ENCODE data around the gene DUSP5.

DUSP5 gene

DNA sequence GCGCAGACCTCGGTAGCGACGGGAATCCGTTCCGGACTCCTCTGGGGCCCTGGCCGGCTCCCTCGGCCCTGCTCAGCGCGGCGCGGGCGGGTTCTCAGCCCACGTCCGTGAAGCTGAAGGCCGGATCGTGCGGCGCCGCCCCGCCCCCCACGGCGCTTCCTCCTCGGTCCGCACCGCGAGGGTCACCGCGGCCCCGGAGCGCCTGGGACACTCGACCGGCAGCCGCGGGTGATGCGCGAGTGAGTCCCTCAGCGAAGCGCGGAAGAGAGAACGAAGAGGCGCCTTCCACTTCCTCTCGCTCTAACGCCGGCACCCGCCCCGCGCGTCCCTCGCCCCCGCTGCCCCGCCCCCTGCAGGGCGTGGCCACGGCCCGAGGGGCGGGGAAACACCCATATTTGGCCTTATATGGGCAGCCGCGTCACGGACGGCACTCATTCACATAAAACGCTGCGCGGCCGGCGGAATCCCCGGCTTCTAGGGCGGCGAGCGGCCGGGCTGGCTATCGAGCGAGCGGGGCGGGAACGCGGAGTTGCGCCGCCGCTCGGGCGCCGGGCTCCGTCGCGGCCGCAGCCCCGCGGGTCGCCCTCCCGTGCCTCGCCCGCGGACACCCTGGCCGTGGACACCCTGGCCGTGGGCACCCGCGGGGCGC is at the start of gene DUSP5:
Gene DUSP5 (plus strand): TSS at position 470 of the 649 bp plus-strand sequence. CDS start 215 bp downstream, outside the sequence.
- Histone ChIP-seq H3K27me3 (ENCODE audit: control insufficient read depth, insufficient read depth, low read length) (peaks cover 72% of the 10 kb centered on the region), H3K4me3 (ENCODE audit: low read length) (peak within 1 kb of the TSS; percentile 52), H3K4me1 (ENCODE audit: control insufficient read depth, insufficient read depth, low read length) (peaks cover 26% of the 10 kb centered on the region), H3K9ac (ENCODE audit: low read length) (peak within 1 kb of the TSS; percentile 67), H3K36me3 (ENCODE audit: control insufficient read depth, insufficient read depth, low read length) (no peaks in the 10 kb centered on the region), H3K9me3 (ENCODE audit: control insufficient read depth, low read length) (no peaks in the 10 kb centered on the region)

DNA sequence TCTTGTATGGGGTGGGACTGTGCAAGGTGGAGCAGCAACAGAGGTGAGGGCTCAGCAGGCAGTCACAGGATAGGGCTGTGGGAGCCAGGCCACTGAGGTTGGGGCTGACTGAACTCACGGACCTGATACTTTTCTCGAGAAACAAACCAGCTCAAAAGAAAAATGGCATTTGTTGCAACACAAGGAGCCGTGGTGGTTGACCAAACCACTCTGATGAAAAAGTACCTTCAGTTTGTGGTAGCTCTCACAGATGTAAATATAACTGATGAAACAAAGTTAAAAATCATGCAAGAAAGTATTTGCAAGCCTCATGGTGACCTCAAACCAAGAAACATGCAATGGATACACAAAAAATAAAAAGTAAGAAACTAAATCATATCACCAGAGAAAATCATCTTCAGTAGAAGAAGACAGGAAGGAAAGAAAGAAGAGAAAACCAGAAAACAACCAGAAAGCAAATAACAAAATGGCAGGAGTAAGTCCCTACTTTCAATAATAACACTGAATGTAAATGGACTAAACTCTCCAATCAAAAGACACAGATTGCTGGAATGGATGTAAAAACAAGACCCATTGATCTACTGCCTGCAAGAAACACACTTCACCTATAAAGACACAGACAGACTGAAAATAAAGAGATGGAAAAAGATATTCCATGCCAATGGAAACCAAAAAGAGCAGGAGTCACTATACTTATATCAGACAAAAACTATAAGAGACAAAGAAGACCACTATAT is 48.9 kb upstream of the DUSP5 start:
- Histone ChIP-seq H3K36me3 (ENCODE audit: control insufficient read depth, insufficient read depth, low read length) (no peaks in the 10 kb centered on the region), H3K4me1 (ENCODE audit: control insufficient read depth, insufficient read depth, low read length) (no peaks in the 10 kb centered on the region), H3K9me3 (ENCODE audit: control insufficient read depth, low read length) (no peaks in the 10 kb centered on the region), H3K4me3 (ENCODE audit: low read length) (no peak overlapping the region), H3K9ac (ENCODE audit: low read length) (no peak overlapping the region), H3K27me3 (ENCODE audit: control insufficient read depth, insufficient read depth, low read length) (peaks cover 11% of the 10 kb centered on the region)

DNA sequence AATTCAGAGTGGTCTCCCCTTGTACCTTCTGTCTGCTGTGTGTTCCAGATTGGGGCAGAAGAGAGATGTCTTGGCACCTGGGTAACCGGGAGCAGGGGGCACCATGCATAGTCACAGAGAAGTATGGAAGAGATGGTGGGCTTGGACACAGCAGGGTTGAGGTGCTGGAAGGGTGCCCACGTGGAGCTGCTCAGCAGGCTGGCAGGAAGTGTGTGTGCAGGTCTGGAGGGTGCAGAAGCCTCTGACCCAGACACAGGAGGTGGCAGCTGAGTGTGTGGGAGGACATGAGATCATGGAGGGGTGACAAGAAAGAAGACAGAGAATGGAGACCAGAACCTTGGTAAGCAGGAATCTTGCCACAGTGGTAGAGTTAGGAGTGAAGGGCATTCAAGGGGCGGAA is 42.3 kb upstream of the DUSP5 start:
- Histone ChIP-seq H3K36me3 (ENCODE audit: control insufficient read depth, insufficient read depth, low read length) (no peaks in the 10 kb centered on the region), H3K9ac (ENCODE audit: low read length) (no peak overlapping the region), H3K9me3 (ENCODE audit: control insufficient read depth, low read length) (no peaks in the 10 kb centered on the region), H3K4me3 (ENCODE audit: low read length) (no peak overlapping the region), H3K4me1 (ENCODE audit: control insufficient read depth, insufficient read depth, low read length) (no peaks in the 10 kb centered on the region), H3K27me3 (ENCODE audit: control insufficient read depth, insufficient read depth, low read length) (peaks cover 31% of the 10 kb centered on the region)

DNA sequence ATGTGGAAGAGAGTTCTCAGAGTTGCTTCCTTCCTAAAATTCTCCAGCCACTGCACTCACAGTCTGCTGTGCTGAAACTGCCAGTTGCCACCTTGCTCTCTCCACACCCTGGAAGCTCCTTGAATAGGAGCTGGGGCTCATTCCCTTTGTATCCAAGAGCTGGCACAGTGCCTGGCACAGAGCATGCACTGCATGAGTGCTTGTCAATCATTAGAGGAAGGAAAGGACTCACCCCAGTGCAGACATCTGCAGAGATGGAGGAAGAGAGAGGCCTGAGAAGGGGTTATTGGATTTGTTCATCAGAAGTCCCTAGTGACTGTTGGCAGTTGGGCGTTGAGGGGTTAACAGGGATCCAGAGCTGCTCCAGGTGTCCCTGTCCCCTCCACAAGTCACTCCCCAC is 41.7 kb upstream of the DUSP5 start:
- no peak overlapping the region for H3K9ac ChIP-seq (ENCODE audit: low read length)
- no peaks in the 10 kb centered on the region for H3K9me3 ChIP-seq (ENCODE audit: control insufficient read depth, low read length)
- no peaks in the 10 kb centered on the region for H3K36me3 ChIP-seq (ENCODE audit: control insufficient read depth, insufficient read depth, low read length)
- H3K4me3 ChIP-seq (ENCODE audit: low read length): no peak overlapping the region
- peaks cover 31% of the 10 kb centered on the region for H3K27me3 ChIP-seq (ENCODE audit: control insufficient read depth, insufficient read depth, low read length)
- no peaks in the 10 kb centered on the region for H3K4me1 ChIP-seq (ENCODE audit: control insufficient read depth, insufficient read depth, low read length)

- Histone ChIP-seq H3K4me1 (ENCODE audit: control insufficient read depth, insufficient read depth, low read length) (no peaks in the 10 kb centered on the region), H3K9me3 (ENCODE audit: control insufficient read depth, low read length) (no peaks in the 10 kb centered on the region), H3K9ac (ENCODE audit: low read length) (no peak overlapping the region)
These were observed 41.1 kb upstream of the DUSP5 start for GRCh38 chr10:110456523-110457091.

DNA sequence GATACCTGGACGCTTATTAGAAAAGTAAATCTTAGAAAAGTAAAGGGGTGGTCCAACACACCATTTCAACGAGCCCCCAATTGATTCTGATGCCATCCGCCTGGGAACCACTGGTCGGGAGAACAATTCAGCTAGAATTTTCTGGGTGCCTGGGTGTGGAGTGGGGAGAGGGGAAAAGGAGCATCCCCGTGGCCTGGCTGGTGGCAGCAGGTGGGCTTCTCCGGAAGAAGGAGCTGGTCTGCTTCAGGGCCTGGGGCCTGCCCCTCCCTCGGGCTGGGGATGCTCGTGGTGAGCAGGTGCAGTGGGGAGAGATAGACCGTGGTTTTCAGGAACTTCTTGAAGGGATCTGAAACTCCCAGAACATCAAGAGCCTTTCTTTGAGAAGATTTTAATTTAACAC is 39.9 kb upstream of the DUSP5 start:
- H3K27me3 ChIP-seq (ENCODE audit: control insufficient read depth, insufficient read depth, low read length): peaks cover 42% of the 10 kb centered on the region
- H3K4me1 ChIP-seq (ENCODE audit: control insufficient read depth, insufficient read depth, low read length): no peaks in the 10 kb centered on the region
- H3K9ac ChIP-seq (ENCODE audit: low read length): no peak overlapping the region
- no peak overlapping the region for H3K4me3 ChIP-seq (ENCODE audit: low read length)
- no peaks in the 10 kb centered on the region for H3K9me3 ChIP-seq (ENCODE audit: control insufficient read depth, low read length)
- no peaks in the 10 kb centered on the region for H3K36me3 ChIP-seq (ENCODE audit: control insufficient read depth, insufficient read depth, low read length)

More at GRCh38 chr10:110456523-110457091, 41.1 kb upstream of the DUSP5 start:
- H3K36me3 ChIP-seq (ENCODE audit: control insufficient read depth, insufficient read depth, low read length): no peaks in the 10 kb centered on the region
- H3K27me3 ChIP-seq (ENCODE audit: control insufficient read depth, insufficient read depth, low read length): peaks cover 31% of the 10 kb centered on the region
- H3K4me3 ChIP-seq (ENCODE audit: low read length): no peak overlapping the region

- peaks cover 45% of the 10 kb centered on the region for H3K27me3 ChIP-seq (ENCODE audit: control insufficient read depth, insufficient read depth, low read length)
- no peaks in the 10 kb centered on the region for H3K9me3 ChIP-seq (ENCODE audit: control insufficient read depth, low read length)
- H3K36me3 ChIP-seq (ENCODE audit: control insufficient read depth, insufficient read depth, low read length): no peaks in the 10 kb centered on the region
- no peaks in the 10 kb centered on the region for H3K4me1 ChIP-seq (ENCODE audit: control insufficient read depth, insufficient read depth, low read length)
- H3K9ac ChIP-seq (ENCODE audit: low read length): no peak overlapping the region
- no peak overlapping the region for H3K4me3 ChIP-seq (ENCODE audit: low read length)
These were observed 39.3 kb upstream of the DUSP5 start for GRCh38 chr10:110458266-110458920.

DNA sequence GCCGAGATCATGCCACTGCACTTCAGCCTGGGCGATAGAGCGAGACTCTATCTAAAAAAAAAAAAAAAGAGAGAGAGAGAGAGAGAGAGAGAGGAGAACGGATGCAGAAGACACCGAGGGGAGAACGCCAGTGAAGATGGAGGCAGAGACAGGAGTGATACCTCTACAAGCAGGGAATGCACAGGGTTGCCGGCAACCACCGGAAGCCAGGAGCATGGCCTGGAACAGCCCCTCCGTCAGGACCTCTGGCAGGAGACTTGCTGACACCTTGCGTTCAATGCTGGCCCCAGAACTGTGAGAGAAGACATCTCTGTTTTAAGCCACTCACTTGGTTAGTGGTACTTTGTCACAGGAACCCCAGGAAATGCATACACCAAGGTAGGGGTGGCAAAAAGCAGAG is 38.1 kb upstream of the DUSP5 start:
- no peaks in the 10 kb centered on the region for H3K36me3 ChIP-seq (ENCODE audit: control insufficient read depth, insufficient read depth, low read length)
- H3K4me3 ChIP-seq (ENCODE audit: low read length): no peak overlapping the region
- H3K27me3 ChIP-seq (ENCODE audit: control insufficient read depth, insufficient read depth, low read length): peaks cover 48% of the 10 kb centered on the region
- H3K4me1 ChIP-seq (ENCODE audit: control insufficient read depth, insufficient read depth, low read length): no peaks in the 10 kb centered on the region
- no peak overlapping the region for H3K9ac ChIP-seq (ENCODE audit: low read length)
- H3K9me3 ChIP-seq (ENCODE audit: control insufficient read depth, low read length): no peaks in the 10 kb centered on the region

DNA sequence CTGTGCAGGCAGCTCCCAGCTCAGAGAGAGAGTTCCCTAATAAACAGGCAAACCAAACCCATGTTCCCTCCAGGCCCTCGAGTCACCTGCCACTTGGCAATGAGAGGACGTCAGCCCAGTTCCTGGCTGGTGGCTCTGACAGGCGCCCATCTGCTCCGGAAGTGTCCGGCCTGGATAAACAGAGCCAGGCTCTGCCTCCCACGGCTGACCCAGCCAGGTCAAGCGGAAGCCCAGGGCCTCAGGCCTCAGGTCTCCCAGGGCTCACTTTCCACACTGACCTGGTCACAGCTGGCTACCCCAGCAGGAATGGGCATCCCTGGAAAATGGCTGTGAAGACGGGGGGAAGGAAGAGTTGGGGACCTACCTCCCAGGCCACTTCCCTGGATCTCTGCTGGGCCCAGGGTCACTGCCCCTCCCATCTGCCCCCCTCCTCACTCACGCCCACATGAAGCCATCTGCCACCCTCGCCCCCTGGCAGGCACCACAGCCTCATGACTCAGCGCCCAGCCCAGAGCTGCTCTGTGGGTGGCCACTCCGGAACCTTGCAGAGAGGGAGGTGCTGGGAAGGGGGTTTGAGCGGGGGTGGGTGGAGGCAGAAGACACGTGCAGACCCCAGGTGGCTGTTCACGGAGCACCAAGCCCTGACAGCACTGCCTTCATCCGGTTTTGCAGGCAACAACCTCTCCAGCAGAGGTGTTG is 37.4 kb upstream of the DUSP5 start:
- Histone ChIP-seq H3K9ac (ENCODE audit: low read length) (no peak overlapping the region), H3K4me3 (ENCODE audit: low read length) (no peak overlapping the region), H3K27me3 (ENCODE audit: control insufficient read depth, insufficient read depth, low read length) (peaks cover 46% of the 10 kb centered on the region), H3K9me3 (ENCODE audit: control insufficient read depth, low read length) (no peaks in the 10 kb centered on the region), H3K4me1 (ENCODE audit: control insufficient read depth, insufficient read depth, low read length) (no peaks in the 10 kb centered on the region), H3K36me3 (ENCODE audit: control insufficient read depth, insufficient read depth, low read length) (no peaks in the 10 kb centered on the region)

- Histone ChIP-seq H3K4me3 (ENCODE audit: low read length) (no peak overlapping the region), H3K36me3 (ENCODE audit: control insufficient read depth, insufficient read depth, low read length) (no peaks in the 10 kb centered on the region), H3K4me1 (ENCODE audit: control insufficient read depth, insufficient read depth, low read length) (no peaks in the 10 kb centered on the region), H3K9ac (ENCODE audit: low read length) (no peak overlapping the region), H3K27me3 (ENCODE audit: control insufficient read depth, insufficient read depth, low read length) (peaks cover 42% of the 10 kb centered on the region), H3K9me3 (ENCODE audit: control insufficient read depth, low read length) (no peaks in the 10 kb centered on the region)
These were observed 36.6 kb upstream of the DUSP5 start for GRCh38 chr10:110461088-110461487.

DNA sequence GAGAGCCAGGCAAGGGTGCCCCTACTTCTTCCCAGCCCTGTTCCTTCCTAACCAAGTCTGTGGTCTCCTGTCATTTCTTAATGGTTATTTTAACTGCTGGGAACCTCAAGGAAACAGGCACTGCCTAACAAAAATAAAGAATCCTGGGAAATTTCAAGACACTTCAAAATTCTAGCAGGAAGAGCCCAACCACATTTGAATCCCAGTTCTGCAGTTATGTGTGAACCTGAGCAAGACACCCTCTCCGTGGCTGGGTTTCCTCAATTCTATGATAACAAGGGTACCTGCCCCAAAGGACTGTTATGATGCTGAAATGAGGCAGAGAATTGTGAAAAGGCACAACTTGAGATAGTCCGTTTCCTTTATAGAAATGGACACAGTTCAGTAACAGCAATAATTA is 36.2 kb upstream of the DUSP5 start:
- H3K36me3 ChIP-seq (ENCODE audit: control insufficient read depth, insufficient read depth, low read length): no peaks in the 10 kb centered on the region
- H3K9me3 ChIP-seq (ENCODE audit: control insufficient read depth, low read length): no peaks in the 10 kb centered on the region
- peaks cover 37% of the 10 kb centered on the region for H3K27me3 ChIP-seq (ENCODE audit: control insufficient read depth, insufficient read depth, low read length)
- H3K9ac ChIP-seq (ENCODE audit: low read length): no peak overlapping the region
- no peaks in the 10 kb centered on the region for H3K4me1 ChIP-seq (ENCODE audit: control insufficient read depth, insufficient read depth, low read length)
- no peak overlapping the region for H3K4me3 ChIP-seq (ENCODE audit: low read length)

Measured in mucosa of stomach (tissue), 1 donor.